Left lung (tissue), 10 donors: ENCODE data around the gene TSC22D1. TPM values are rescaled to one million over a fixed set of nuclear protein-coding genes. Genes with fewer than 3 reads are reported as not detected.

Experiments used
- ATAC-seq: fragments of 200-7000 bp; cut with Tn5 transposase; one replicate; pipeline ENCODE4 v1.9.1; 2020; ENCODE audit warnings: moderate library complexity
- DNase-seq, 4 donors: peaks; one replicate each; pipeline ENCODE4 v3.0.0-alpha.2; 2013 to 2020
- H3K27ac ChIP-seq, 2 donors: fragments of 200-600 bp; sonication (generic) in 1 of 2; one replicate each; pipeline versions ENCODE4 v1.5.0 to v1.8.0; 2020 to 2021
- H3K27me3 ChIP-seq, 2 donors: fragments of 200-600 bp; sonication (generic) in 1 of 2; one replicate each; pipeline versions ENCODE4 v1.5.0 to v1.8.0; 2020 to 2021
- H3K36me3 ChIP-seq, 2 donors: fragments of 200-600 bp; sonication (generic) in 1 of 2; one replicate each; pipeline versions ENCODE4 v1.5.0 to v1.8.0; 2020 to 2021
- H3K4me1 ChIP-seq, 2 donors: fragments of 200-600 bp; one replicate each; pipeline ENCODE4 v1.8.0; 2021
- H3K4me3 ChIP-seq, 2 donors: fragments of 200-600 bp; sonication (generic) in 1 of 2; one replicate each; pipeline versions ENCODE4 v1.5.0 to v1.8.0; 2020 to 2021; ENCODE audit warnings: mild to moderate bottlenecking in 1 of 2
- H3K9me3 ChIP-seq, 2 donors: fragments of 200-600 bp; sonication (generic) in 1 of 2; one replicate each; pipeline versions ENCODE4 v1.5.0 to v1.8.0; 2020 to 2021
- CTCF ChIP-seq, 2 donors: fragments of 200-600 bp; sonication (generic) in 1 of 2; IDR thresholded peaks; one replicate each; pipeline versions ENCODE4 v1.5.0 to v1.8.0; 2021; ENCODE audit warnings: antibody characterized with exemption in 2 of 2
- intact Hi-C, 2 donors: fragments of 100-400 bp; cut with DNase I; formaldehyde crosslinking; loops; one replicate each; pipeline versions ENCODE4 v1.11.2 to v1.14.2; 2022
- polyA plus RNA-seq, 6 donors: library from polyadenylated mRNA; unstranded; fragments of 120-200 nt; gene quantifications; one replicate each; pipeline ENCODE4 v1.2.1, GENCODE V29; 2013; ENCODE audit not compliant: insufficient read length in 6 of 6
- total RNA-seq, 2 donors: library from RNA; stranded (reverse); fragmentation: NEBNext Ultra II Directional; extraction: Animal tissue kit (Norgen Biotek cat#: 25700); gene quantifications; one replicate each; pipeline ENCODE4 v1.2.1, GENCODE V29; 2021
- donor health status: DM: no; HTN: yes; CAD: no.
- donor health status: DM: no; HTN: no; CAD: no.

Gene TSC22D1
- total and polyA plus RNA-seq, 8 donors: 95.4 to 192 (median 182) TPM

DNA sequence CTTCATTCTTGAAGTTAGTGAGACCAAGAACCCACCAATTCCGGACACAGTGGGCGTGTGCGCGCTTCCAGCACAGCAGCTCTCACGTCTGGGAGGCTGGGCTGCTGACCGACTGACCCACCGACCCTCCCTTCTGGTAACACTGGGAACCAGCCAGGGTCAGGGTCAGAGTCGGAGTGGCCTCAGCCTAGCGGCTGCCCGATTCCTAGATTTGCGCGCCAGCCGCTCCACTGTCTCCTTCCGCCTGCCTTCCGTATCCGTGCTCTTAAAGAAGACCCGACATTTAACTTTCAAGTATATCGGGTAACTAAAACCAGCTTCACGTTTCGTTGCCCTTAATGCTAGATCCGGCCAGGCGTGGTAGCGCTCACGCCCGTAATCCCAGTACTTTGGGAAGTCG lies 161.4 kb downstream of the TSC22D1 start:
- DNase-seq (no peak), ATAC-seq (no peak)
- H3K9me3 ChIP-seq: no peaks in the 10 kb centered on the region
- H3K27me3 ChIP-seq: no peaks in the 10 kb centered on the region
- H3K4me3 ChIP-seq: no peak overlapping the region
- H3K27ac ChIP-seq: no peak overlapping the region
- peaks cover 0 to 6% of the 10 kb centered on the region in 2 donors for H3K4me1 ChIP-seq
- intact Hi-C loops: no loop called here
- TF ChIP-seq CTCF (IDR thresholded peaks at IDR 0.05): no peak
- no peaks in the 10 kb centered on the region for H3K36me3 ChIP-seq

DNA sequence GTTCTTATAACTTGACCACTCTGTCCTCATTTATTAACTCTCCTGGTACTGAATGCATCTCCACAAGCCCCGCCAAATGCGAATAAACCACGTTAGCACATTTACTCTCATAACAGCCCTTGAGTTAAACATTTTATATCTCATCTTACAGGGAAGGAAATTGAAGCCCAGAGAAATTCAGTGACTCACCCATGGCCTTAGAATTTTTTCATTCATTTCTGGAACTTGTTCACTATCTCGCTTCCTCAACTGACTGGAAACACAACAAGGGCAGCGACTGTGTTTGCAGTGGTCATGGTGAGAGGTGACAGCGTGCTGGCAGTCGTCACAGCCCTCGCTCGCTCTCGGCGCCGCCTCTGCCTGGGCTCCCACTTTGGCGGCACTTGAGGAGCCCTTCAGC lies 163.0 kb downstream of the TSC22D1 start:
- H3K27me3 ChIP-seq: no peaks in the 10 kb centered on the region
- H3K27ac ChIP-seq: no peak overlapping the region
- no peaks in the 10 kb centered on the region for H3K9me3 ChIP-seq
- DNase-seq (no peak), ATAC-seq (no peak)
- no peak overlapping the region for H3K4me3 ChIP-seq
- intact Hi-C loops: no loop called here
- no peak for TF ChIP-seq CTCF (IDR thresholded peaks at IDR 0.05)
- peaks cover 0 to 6% of the 10 kb centered on the region in 2 donors for H3K4me1 ChIP-seq
- no peaks in the 10 kb centered on the region for H3K36me3 ChIP-seq

DNA sequence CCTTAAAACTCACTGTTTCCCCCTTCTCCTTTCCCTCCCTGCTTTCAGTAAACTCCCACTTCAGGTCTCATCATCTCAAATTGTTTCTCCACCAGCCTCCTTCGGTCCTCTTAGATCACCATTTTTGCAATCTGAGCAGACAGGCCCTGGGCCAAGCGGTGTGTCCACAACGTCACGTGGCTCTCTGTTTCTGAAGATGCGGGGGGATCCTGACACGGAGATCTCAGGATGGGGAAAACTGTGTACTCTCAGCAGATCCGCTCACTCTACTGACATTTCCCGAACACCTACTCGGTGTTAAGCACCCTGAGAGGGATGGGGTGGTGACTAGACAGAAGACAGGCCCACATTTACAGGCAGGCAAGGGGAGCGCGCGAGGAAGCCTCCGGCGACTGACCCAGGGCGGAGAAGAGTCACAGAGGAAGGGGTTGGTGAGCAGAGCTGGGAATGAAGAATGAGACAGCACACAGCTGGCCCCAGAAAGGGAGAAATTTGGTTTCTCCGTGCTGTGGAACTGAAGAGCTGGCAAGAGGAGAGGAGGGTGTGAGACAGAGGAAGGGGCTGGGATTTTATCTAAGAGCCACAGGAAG lies 163.7 kb downstream of the TSC22D1 start:
- ATAC-seq (no peak), DNase-seq (no peak)
- intact Hi-C loops: no loop called here
- no peak for TF ChIP-seq CTCF (IDR thresholded peaks at IDR 0.05)
- H3K4me1 ChIP-seq: peaks cover 0 to 6% of the 10 kb centered on the region in 2 donors
- H3K9me3 ChIP-seq: no peaks in the 10 kb centered on the region
- H3K4me3 ChIP-seq: no peak overlapping the region
- no peaks in the 10 kb centered on the region for H3K36me3 ChIP-seq
- H3K27ac ChIP-seq: no peak overlapping the region
- H3K27me3 ChIP-seq: no peaks in the 10 kb centered on the region

DNA sequence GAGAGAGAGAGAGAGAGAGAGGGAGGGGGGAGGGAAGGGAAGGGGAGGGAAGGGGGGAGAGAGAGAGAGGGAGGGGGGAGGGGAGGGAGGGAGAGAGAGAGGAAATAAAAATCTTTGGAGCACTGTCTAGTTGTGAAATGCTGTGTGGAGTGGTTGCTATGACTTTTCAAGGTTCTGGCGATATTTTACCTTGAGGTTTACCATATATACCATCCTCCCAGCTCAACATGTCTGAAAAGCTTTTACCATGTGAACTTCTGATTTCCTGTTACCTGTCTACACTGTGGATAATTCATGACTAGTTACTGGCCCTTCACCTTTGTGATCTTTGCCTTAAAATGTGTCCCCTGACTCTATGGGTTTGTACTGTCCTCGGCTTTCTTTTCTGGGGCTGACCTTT lies 164.3 kb downstream of the TSC22D1 start:
- Histone ChIP-seq H3K36me3 (no peaks in the 10 kb centered on the region), H3K4me1 (peaks cover 0 to 9% of the 10 kb centered on the region in 2 donors), H3K9me3 (no peaks in the 10 kb centered on the region), H3K27me3 (no peaks in the 10 kb centered on the region), H3K4me3 (no peak overlapping the region), H3K27ac (no peak overlapping the region)
- TF ChIP-seq CTCF (IDR thresholded peaks at IDR 0.05): no peak
- intact Hi-C loops: no loop called here
- DNase-seq (no peak), ATAC-seq (no peak)

GRCh38 chr13:44410328-44410859 lies 165.7 kb downstream of the TSC22D1 start:
- intact Hi-C loops: no loop called here
- ATAC-seq (no peak), DNase-seq (no peak)
- no peak overlapping the region for H3K27ac ChIP-seq
- no peaks in the 10 kb centered on the region for H3K36me3 ChIP-seq
- H3K9me3 ChIP-seq: no peaks in the 10 kb centered on the region
- H3K4me3 ChIP-seq: no peak overlapping the region
- peaks cover 0 to 19% of the 10 kb centered on the region in 2 donors for H3K4me1 ChIP-seq
- TF ChIP-seq CTCF (IDR thresholded peaks at IDR 0.05): no peak
- no peaks in the 10 kb centered on the region for H3K27me3 ChIP-seq
